Endometrial microvascular endothelial cells (primary cell): Measurements from ENCODE around the gene FCGBP. TPM values are rescaled to one million over a fixed set of nuclear protein-coding genes. Genes with fewer than 3 reads are reported as not detected.

Experiments
- in situ Hi-C: cut with HindIII; loops from 2 replicates; pipeline ENCODE4 v1.10.0; 2017; ENCODE audit warnings: low sequenced_read_pairs, low pct_unique_long_range_greater_than_20kb; ENCODE audit errors: inconsistent ontology term
- total RNA-seq: library from RNA; depleted of rRNA; stranded (reverse); fragments of >200 nt; gene quantifications from one replicate; pipeline ENCODE4 v1.2.3, GENCODE V29; 2015; ENCODE audit errors: inconsistent ontology term

Gene FCGBP
- total RNA-seq, 1 donor from 2014 or later = not detected

DNA sequence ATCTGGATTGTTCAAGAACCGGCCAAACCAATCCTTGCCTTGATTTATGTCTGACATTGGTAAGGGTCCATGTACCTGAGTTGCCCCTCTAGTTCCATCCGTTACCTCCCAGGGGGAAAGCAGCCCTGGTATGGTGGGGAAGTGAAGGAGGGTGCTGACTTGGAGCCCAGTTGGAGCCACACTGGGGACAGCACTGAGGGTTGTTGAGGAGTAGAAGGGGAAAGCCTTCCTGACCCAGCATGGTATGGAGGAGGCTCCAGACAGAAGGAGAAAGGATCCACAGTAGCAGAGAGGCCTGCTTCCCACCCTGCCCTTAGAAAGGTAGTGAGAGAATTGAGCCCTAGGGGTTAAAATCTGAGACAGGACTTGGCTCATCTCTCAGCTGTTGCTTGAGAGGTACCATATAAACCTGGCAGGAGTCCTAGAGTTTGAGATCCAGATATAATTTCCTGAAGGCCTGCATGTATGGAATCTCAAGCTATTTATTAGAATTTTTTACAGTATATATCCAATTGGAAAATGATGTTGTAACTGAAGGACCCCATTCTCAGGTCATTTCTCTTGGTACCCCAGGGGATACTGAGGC is 16.7 kb upstream of the FCGBP start:
- in situ Hi-C loops = no loop called here

DNA sequence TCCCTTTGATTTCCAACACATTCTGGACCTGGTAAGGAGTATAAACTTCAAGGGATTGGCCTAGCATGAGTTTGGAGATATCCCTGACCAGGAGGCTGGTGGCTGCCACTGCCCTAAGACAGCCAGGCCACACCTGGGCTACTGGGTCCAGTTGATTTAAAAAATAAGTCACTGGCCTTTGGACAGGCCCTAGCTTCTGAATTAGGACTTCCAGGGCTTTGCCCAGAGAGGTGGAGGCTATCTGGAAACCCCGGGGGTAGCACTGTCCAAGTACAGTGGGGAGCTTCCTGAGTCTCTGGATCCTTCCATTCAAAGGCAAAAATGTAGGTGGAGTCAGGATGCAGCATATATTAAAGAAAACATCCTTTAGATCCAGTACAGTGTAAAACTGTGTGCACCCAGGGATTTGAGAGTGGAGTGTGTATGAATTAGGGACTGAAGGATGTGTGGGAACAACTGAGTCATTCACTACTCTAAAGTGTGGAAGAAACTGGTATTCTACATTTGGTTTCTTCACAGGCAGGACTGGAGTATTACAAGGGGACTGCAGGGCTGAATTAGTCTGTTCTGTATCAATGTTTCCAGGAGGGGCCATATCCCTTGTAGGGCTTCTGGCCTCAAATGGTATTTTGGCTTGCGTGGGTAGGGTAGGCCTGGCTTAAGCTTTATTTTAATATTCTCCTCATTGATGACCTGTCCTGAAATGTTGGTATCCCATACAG is 14.8 kb upstream of the FCGBP start:
- in situ Hi-C loops = no loop called here

DNA sequence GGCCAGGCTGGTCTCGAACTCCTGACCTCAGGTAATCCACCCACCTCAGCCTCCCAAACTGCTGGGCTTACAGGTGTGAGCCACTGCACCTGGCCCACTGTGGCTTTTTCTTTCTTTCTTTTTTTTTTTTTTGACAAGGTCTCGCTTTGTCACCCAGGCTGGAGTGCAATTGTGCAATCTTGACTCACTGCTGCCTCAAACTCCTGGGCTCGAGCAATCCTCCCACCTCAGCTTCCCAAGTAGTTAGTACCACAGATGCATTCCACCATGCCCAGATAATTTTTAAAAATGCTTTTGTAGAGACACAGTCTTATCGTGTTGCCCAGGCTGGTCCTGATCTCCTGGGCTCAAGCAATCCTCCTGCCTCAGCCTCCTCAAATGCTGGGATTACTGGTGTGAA is 12.1 kb upstream of the FCGBP start:
- in situ Hi-C loops = no loop called here

- in situ Hi-C loops = no loop called here
Observed at GRCh38 chr19:39943586-39943985, 9.2 kb upstream of the FCGBP start.

- in situ Hi-C loops = no loop called here
Observed at GRCh38 chr19:39942366-39942730, 7.9 kb upstream of the FCGBP start.

DNA sequence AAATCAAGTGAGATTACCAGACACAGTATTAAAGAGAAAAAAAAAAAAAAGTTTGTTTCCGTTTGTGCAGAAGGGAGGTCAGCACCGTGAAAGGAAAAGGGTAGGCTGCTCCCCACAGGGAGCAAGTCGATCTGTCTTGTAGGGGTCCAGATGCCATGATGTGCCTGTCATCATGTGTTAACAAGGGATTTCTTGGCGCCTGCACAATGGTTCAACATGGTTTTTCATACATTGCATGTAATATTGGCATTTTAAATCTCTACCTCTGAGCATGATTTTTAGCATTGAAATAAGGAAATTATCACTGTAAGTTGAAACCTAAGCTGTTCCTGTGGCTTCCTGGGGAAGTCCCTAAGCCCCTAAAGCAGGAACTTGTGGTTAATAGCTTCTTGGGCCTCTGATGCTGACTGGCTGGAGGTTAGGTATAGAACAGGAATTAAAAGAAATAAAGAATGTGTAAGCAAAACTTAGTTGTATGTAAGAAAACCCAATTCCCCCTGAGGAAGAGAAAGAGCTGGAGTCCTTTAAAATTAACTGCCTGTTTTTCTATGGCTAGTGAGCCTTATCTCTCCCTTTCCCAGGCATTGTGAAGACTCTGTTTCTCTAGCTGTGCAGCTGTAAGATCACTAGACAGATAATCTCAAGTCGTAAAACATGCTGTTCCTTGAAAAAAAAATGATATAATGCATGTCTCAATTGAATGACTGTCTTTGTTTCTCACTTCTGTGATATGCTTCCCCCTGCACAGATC is 7.4 kb upstream of the FCGBP start:
- in situ Hi-C loops = no loop called here

DNA sequence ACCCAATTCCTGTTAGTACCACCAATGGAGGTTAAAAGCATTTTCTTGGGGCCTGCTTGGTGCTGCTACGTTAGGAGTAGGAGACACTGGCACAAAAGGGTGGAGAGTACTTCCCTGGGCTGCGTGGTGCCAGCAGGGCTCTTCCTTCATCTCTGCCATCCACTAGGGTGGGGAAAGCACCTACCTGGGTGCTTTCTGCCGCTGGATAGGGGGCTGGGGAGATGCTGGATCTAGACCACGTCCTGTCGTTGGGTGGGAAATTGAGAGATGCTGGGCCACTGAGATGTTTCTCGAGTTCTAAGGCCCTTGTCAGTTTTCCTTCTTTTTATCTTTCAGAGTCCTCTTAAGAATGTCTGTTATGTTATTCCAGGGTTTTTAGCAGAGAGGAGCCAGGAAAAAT is 6.7 kb upstream of the FCGBP start:
- in situ Hi-C loops = no loop called here

DNA sequence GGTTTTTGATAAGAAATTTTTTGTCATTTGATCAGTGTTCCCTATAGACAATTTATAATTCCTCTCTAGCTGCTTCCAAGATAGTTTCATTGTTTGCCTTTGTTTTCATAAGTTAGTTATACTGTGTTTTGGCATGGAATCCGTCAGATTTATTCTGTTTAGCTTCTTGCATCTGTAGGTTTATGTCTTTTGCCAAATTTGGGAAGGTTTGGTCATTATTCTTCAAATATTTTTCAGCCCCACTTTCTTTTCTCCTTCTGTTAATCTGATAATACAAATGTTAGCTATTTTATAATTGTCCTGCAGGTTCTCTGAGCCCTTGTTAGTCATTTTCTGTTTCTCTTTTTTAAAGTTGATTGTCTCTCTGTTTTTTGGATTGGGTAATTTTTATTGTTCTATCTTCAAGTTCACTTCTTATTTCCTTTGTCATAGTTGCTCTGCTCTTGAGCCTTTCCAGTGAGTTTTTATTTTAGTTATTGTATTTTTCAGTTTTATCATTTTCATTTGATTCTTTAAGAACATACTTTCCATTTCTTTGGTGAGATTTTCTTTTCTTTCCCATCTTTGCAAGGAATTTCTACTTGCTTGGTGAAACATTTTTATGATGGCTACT is 5.9 kb upstream of the FCGBP start:
- in situ Hi-C loops = no loop called here

GRCh38 chr19:39939556-39939955 is 5.1 kb upstream of the FCGBP start:
- in situ Hi-C loops = no loop called here

GRCh38 chr19:39937787-39938186 is 3.4 kb upstream of the FCGBP start:
- in situ Hi-C loops = no loop called here

DNA sequence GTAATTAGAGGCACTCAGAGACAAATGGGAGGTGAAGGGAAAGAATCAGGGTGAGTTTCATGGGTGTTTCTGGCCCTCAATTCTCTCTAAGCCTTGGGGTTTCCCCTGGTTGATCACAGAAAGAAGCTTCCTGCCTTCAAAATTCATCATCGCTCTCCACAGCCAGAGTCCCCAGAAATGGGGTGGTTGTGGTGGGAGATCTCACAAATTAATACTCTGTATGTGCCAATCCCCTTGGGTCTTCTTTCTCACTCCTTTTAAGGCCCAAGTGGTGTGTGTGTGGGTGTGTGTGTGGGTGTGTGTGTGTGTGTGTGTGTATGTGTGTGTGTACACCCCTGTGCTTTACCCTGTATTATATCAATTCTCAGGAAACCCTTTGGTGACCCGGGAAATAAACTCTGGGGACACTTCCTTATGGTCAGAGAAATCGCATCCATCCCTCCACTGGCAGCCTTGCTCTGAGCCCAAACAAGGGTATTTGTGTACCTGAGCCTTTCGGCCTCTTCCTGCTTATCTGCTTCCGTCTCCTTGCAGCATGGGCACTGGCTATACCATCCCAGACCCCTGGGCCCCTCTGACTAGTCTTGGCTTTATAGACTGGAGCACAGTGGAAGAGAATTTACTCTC is 2.8 kb upstream of the FCGBP start:
- in situ Hi-C loops = no loop called here

DNA sequence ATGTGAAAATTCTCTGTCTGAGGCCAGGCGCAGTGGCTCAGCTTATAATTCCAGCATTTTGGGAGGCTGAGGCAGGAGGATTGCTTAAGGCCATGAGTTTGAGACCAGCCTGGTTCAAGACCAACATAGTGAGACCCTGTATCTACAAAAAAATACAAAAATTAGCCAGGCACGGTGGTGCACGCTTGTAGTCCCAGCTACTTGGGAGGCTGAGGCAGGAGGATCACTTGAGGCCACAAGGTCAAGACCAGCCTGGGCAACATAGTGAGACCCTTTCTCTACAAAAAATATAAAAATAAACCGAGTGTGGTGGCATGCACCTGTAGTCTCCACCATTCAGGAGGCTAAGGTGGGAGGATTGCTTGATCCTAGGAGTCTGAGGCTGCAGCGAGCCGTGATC is 2.2 kb upstream of the FCGBP start:
- in situ Hi-C loops = no loop called here

DNA sequence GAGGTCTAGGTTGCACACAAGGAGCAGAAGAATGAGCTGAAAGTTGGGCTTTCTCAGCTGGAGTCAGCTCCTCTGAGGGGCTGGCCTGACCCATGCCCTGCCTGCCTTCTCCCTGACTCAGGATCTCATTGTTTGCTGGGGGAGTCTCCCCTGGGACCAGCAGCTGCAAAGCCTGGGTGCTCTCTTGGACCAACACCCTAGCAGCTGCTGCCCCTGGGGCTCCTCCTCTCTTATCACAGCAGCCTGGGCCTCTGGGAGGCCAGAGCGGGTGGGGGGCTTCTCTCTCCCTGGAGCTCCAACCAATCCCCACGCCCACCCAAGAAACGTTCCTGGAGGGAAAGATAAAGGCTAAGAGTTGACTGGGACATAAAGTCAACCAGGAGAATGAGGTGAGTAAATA is 1.6 kb upstream of the FCGBP start:
- in situ Hi-C loops = no loop called here

- in situ Hi-C loops = no loop called here
Observed at GRCh38 chr19:39935364-39935661, 879 bp upstream of the FCGBP start.

DNA sequence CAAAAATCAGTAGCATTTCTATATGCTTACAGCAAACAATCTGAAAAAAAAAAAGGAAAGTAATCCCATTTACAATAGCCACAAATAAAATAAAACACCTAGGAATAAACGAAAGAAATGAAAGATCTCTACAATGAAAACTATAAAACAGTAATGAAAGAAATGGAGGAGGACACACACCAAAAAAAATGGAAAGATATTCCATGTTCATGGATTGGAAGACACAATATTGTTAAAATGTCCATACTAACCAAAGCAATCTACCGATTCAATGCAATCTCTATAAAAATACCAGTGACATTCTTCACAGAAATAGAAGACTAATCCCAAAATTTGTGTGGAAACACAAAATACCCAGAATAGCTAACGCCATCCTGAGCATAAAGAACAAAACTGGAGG is 4.7 kb downstream of the FCGBP start:
- in situ Hi-C loops = no loop called here

DNA sequence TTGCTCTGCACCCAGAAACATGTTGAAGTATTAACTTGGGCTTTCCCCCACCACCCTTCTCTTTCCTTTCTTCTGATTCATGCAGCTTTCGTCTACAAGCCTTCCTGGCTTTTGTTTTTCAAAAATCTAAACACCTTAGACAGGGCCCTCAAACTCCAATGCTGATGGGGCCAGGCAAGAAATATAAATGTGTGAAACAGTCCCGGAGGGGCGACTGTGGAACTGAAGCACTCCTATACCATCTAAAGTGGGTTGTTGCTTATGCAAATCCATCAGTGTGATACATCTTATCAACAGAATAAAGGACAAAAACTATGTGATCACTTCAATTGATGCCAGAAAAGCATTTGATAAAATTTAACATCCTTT is 6.1 kb downstream of the FCGBP start:
- in situ Hi-C loops = no loop called here

DNA sequence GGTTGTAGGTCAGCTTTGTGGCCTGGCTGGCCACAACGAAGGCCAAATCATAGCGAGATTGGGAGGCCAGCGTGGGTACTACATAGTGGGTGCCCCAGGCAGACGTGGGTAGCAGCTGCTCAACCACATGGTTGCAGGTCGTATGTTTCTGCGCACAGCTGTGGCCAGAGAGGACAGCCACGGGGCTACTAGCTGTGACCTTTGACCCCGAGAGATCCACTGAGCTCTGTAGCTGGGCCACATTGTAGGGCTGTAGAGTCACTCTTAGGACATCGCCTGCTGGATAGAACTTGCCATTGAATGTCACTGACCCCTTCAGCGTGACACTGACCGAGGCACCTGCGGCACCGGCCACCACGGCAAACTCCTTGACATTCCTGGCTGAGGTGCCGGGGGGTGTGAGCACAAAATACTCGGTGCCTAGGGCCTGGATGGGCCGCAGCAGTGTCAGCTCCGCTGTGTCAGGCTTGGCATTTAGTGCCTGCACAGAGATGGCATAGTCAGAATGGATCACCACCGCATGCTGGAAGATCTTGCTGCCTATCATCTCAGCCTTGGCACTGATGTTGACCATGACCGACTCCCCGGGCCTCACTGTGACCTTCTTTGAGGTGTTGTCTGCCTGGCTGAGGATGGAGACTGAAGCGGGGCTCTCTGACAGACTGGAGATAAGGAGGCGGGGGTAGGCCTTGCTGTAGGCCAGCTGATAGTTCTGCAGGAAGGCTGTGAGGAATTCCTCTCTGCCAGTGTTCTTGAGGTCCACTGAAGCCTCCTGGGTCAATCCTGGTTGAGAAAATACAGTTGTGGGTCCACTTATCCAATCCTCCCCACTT is 6.7 kb downstream of the FCGBP start:
- in situ Hi-C loops = no loop called here

- in situ Hi-C loops = no loop called here
Observed at GRCh38 chr19:39927076-39927475, 7.4 kb downstream of the FCGBP start.

GRCh38 chr19:39926170-39926760 is 8.2 kb downstream of the FCGBP start:
- in situ Hi-C loops = no loop called here
